Lower lobe of right lung (tissue), 2 donors: ENCODE data around the gene TDRD15. TPM values are rescaled to one million over a fixed set of nuclear protein-coding genes. Genes with fewer than 3 reads are reported as not detected.

Experiments used
- ATAC-seq, 2 donors: fragments of 200-7000 bp; cut with Tn5 transposase; one replicate each; pipeline ENCODE4 v1.9.1; 2020 to 2022; ENCODE audit warnings: mild to moderate bottlenecking in 2 of 2, moderate library complexity in 2 of 2
- DNase-seq: peaks from one replicate; pipeline ENCODE4 v3.0.0-alpha.2; 2020
- H3K27ac ChIP-seq: fragments of 200-600 bp; one replicate; pipeline ENCODE4 v1.8.0; 2022
- H3K27me3 ChIP-seq: fragments of 200-600 bp; one replicate; pipeline ENCODE4 v1.8.0; 2022; ENCODE audit warnings: low read depth
- H3K36me3 ChIP-seq: fragments of 200-600 bp; one replicate; pipeline ENCODE4 v1.8.0; 2022; ENCODE audit warnings: mild to moderate bottlenecking
- H3K4me1 ChIP-seq: fragments of 200-600 bp; one replicate; pipeline ENCODE4 v1.8.0; 2022
- H3K4me3 ChIP-seq: fragments of 200-600 bp; one replicate; pipeline ENCODE4 v1.8.0; 2022; ENCODE audit warnings: mild to moderate bottlenecking
- H3K9me3 ChIP-seq: fragments of 200-600 bp; one replicate; pipeline ENCODE4 v1.8.0; 2022
- CTCF ChIP-seq: fragments of 200-600 bp; IDR thresholded peaks from one replicate; pipeline ENCODE4 v1.8.0; 2022; ENCODE audit warnings: antibody characterized with exemption, mild to moderate bottlenecking
- intact Hi-C: fragments of 100-400 bp; cut with DNase I; formaldehyde crosslinking; loops from one replicate; pipeline ENCODE4 v1.11.0; 2022
- total RNA-seq: library from RNA; stranded (reverse); fragmentation: NEBNext Ultra II Directional; extraction: Animal tissue kit (Norgen Biotek cat#: 25700); gene quantifications from one replicate; pipeline ENCODE4 v1.2.1, GENCODE V29; 2021
- donor health status: DM: no; HTN: yes; CAD: no; lungs with severe emphysema.

Gene TDRD15
- total RNA-seq, 1 donor from 2014 or later, result not detected

GRCh38 chr2:21183306-21183705, 59.5 kb downstream of the TDRD15 start:
- H3K4me3 ChIP-seq, result no peak overlapping the region
- no peaks in the 10 kb centered on the region for H3K9me3 ChIP-seq
- no peak for DNase-seq
- no peaks in the 10 kb centered on the region for H3K27me3 ChIP-seq
- no peaks in the 10 kb centered on the region for H3K36me3 ChIP-seq
- intact Hi-C loops, result no loop called here
- TF ChIP-seq CTCF, result no peak
- ATAC-seq, result no peak
- H3K27ac ChIP-seq, result no peak overlapping the region
- no peaks in the 10 kb centered on the region for H3K4me1 ChIP-seq

- Histone ChIP-seq H3K4me1 (no peaks in the 10 kb centered on the region), H3K27ac (no peak overlapping the region), H3K27me3 (no peaks in the 10 kb centered on the region), H3K9me3 (no peaks in the 10 kb centered on the region), H3K36me3 (no peaks in the 10 kb centered on the region), H3K4me3 (no peak overlapping the region)
- no peak for TF ChIP-seq CTCF
- no peak for DNase-seq
- ATAC-seq, result no peak
- intact Hi-C loops, result no loop called here
Observed at GRCh38 chr2:21183726-21184125, 60.0 kb downstream of the TDRD15 start.

- intact Hi-C loops, result no loop called here
- no peaks in the 10 kb centered on the region for H3K27me3 ChIP-seq
- no peak for TF ChIP-seq CTCF
- H3K36me3 ChIP-seq, result no peaks in the 10 kb centered on the region
- no peaks in the 10 kb centered on the region for H3K9me3 ChIP-seq
- no peak for ATAC-seq
- no peak for DNase-seq
- H3K4me3 ChIP-seq, result no peak overlapping the region
- H3K27ac ChIP-seq, result no peak overlapping the region
- H3K4me1 ChIP-seq, result no peaks in the 10 kb centered on the region
Observed at GRCh38 chr2:21191535-21191934, 67.8 kb downstream of the TDRD15 start.

Other genes starting within 250 kb of the TDRD15 start
- 0.53 TPM for gene APOB, start 79.9 kb upstream of the TDRD15 start, total RNA-seq